GM19468 (cell line): Measurements from ENCODE around the gene AMPD3.

Source experiments
- ATAC-seq: cut with Tn5 transposase; IDR thresholded peaks from one replicate; pipeline ENCODE4 v1.9.1; 2021; ENCODE audit warnings: mild to moderate bottlenecking, moderate library complexity, moderate number of reproducible peaks; ENCODE audit not compliant: unreplicated experiment; ENCODE audit errors: extremely low read depth

Gene AMPD3

GRCh38 chr11:10486161-10486840 lies 31.2 kb downstream of the AMPD3 start:
- ATAC-seq: no peak

- ATAC-seq: no peak
These were observed 32.1 kb downstream of the AMPD3 start for GRCh38 chr11:10487002-10487647.

GRCh38 chr11:10488121-10488933 lies 33.3 kb downstream of the AMPD3 start:
- no peak for ATAC-seq

GRCh38 chr11:10488934-10489691 lies 34.0 kb downstream of the AMPD3 start:
- peak; percentile 80 for ATAC-seq

- ATAC-seq: no peak
These were observed 35.0 kb downstream of the AMPD3 start for GRCh38 chr11:10490032-10490397.

- ATAC-seq: no peak
These were observed 35.6 kb downstream of the AMPD3 start for GRCh38 chr11:10490398-10491241.

GRCh38 chr11:10492084-10492483 lies 37.0 kb downstream of the AMPD3 start:
- no peak for ATAC-seq

- ATAC-seq: no peak
These were observed 38.1 kb downstream of the AMPD3 start for GRCh38 chr11:10493041-10493663.

GRCh38 chr11:10494636-10495463 lies 39.8 kb downstream of the AMPD3 start:
- ATAC-seq: no peak

- no peak for ATAC-seq
These were observed 40.4 kb downstream of the AMPD3 start for GRCh38 chr11:10495464-10495786.

GRCh38 chr11:10496296-10496936 lies 41.4 kb downstream of the AMPD3 start:
- ATAC-seq: no peak

- ATAC-seq: no peak
These were observed 42.4 kb downstream of the AMPD3 start for GRCh38 chr11:10497371-10498021.

- no peak for ATAC-seq
These were observed 42.9 kb downstream of the AMPD3 start for GRCh38 chr11:10498022-10498400.

GRCh38 chr11:10498426-10499250 lies 43.6 kb downstream of the AMPD3 start:
- ATAC-seq: no peak

- ATAC-seq: no peak
These were observed 44.4 kb downstream of the AMPD3 start for GRCh38 chr11:10499452-10499851.

GRCh38 chr11:10499874-10500601 lies 45.0 kb downstream of the AMPD3 start:
- no peak for ATAC-seq
